PC-9 (cell line): Measurements from ENCODE around the gene CD96. TPM values are rescaled to one million over a fixed set of nuclear protein-coding genes. Genes with fewer than 3 reads are reported as not detected.

Source experiments
- BruUV-seq: library from RNA; stranded (reverse); fragments of 400-500 nt; replicated peaks from 2 replicates; lab custom pipeline; 2021; lab: Mats Ljungman, UMichigan
- CTCF ChIA-PET: fragments of 300-600 bp; sonication (Branson Sonifier 250); formaldehyde crosslinking; loops from one replicate; lab custom pipeline; 2022; ENCODE audit warnings: antibody characterized with exemption; lab: Charles Lee
- POLR2A ChIA-PET: fragments of 300-600 bp; sonication (Branson Sonifier 250); formaldehyde crosslinking; loops from one replicate; lab custom pipeline; 2022; ENCODE audit warnings: antibody characterized with exemption; ENCODE audit not compliant: unreplicated experiment; lab: Charles Lee
- DNase-seq, 2 experiments: peaks; one replicate each; pipeline versions ENCODE4 v3.0.0 to v3.0.0-alpha.2; 2015 to 2022; ENCODE audit warnings: mixed read lengths in 1 of 2
- H2AFZ ChIP-seq: fragments of 200-600 bp; sonication (generic); 2 replicates; pipeline ENCODE4 v1.8.1; 2017; ENCODE audit warnings: antibody characterized with exemption
- H3F3A ChIP-seq: fragments of 200-600 bp; sonication (generic); 2 replicates; pipeline ENCODE4 v1.8.1; 2017; ENCODE audit warnings: antibody characterized with exemption, mild to moderate bottlenecking, low read depth; ENCODE audit not compliant: insufficient read depth
- H3K27ac ChIP-seq: fragments of 200-600 bp; sonication (generic); 2 replicates; pipeline ENCODE4 v1.6.1; 2016; ENCODE audit warnings: mixed run types
- H3K27me3 ChIP-seq: fragments of 200-600 bp; sonication (generic); 2 replicates; pipeline ENCODE4 v1.6.1; 2016; ENCODE audit warnings: low read depth, mixed run types; ENCODE audit not compliant: insufficient read depth
- H3K36me3 ChIP-seq: fragments of 200-600 bp; sonication (generic); 2 replicates; pipeline ENCODE4 v1.6.1; 2016; ENCODE audit warnings: low read depth, mixed run types
- H3K4me1 ChIP-seq: fragments of 200-600 bp; sonication (generic); replicated peaks from 2 replicates; pipeline ENCODE4 v1.6.1; 2016; ENCODE audit warnings: mixed run types; ENCODE audit not compliant: insufficient read depth
- H3K4me2 ChIP-seq: fragments of 200-600 bp; sonication (generic); 2 replicates; pipeline ENCODE4 v1.6.1; 2017; ENCODE audit warnings: mixed run types
- H3K4me3 ChIP-seq: fragments of 200-600 bp; sonication (generic); 2 replicates; pipeline ENCODE4 v1.6.1; 2016; ENCODE audit warnings: mixed run types
- H3K79me2 ChIP-seq: fragments of 200-600 bp; sonication (generic); 2 replicates; pipeline ENCODE4 v1.6.1; 2017; ENCODE audit warnings: low read depth, mixed run types
- H3K9me2 ChIP-seq: fragments of 200-600 bp; sonication (generic); 2 replicates; pipeline ENCODE4 v1.8.1; 2017; ENCODE audit warnings: mild to moderate bottlenecking; ENCODE audit not compliant: insufficient read depth
- H3K9me3 ChIP-seq: fragments of 200-600 bp; sonication (generic); 2 replicates; pipeline ENCODE4 v1.8.1; 2016; ENCODE audit warnings: low read depth; ENCODE audit not compliant: insufficient read depth
- H4K20me1 ChIP-seq: fragments of 200-600 bp; sonication (generic); 2 replicates; pipeline ENCODE4 v1.8.1; 2017; ENCODE audit not compliant: insufficient read depth
- EZH2 ChIP-seq: fragments of 200-600 bp; sonication (generic); IDR thresholded peaks from 2 replicates; pipeline ENCODE4 v1.8.0; 2017; ENCODE audit warnings: antibody characterized with exemption, low read depth
- intact Hi-C: fragments of 100-400 bp; cut with micrococcal nuclease; formaldehyde crosslinking; loops from one replicate; pipeline ENCODE4 v1.10.0; 2022; ENCODE audit not compliant: unreplicated experiment
- total RNA-seq: library from RNA; stranded (reverse); gene quantifications from 2 replicates; pipeline ENCODE4 v1.2.3, GENCODE V29; 2021
- TF ChIP-seq, protein P1 (sequence below): fragments of 200-600 bp; sonication (generic); conservative IDR thresholded peaks from 2 replicates; pipeline ENCODE4 v1.6.1; 2017; ENCODE audit warnings: mixed run types, antibody characterized with exemption, mild to moderate bottlenecking, moderate library complexity

Gene CD96
- total RNA-seq, 1 experiment from 2014 or later = 0.11 TPM

DNA sequence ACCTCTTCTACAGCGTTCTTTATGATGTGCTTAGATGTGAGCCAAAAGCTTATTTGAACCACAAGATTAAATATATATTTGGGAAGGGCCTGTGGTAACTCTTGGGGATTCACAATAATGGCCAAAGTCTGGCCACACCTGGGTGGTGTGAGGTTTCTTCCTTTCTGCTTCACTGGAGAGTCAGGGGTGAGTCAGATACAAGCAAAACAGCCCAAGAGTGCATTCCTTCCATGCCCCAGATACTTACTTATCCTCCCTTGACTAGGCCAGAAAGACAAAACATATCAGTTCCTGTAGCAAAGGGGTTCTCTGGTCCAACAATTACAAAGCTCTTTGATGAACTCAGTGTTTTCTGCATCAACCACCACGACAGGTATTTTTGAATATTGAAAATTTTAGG is 52.2 kb downstream of the CD96 start:
- H3K4me2 ChIP-seq = peak overlapping the region; percentile 27
- ChIA-PET POLR2A (interaction anchor here (0.5 to 1.4 kb wide), 6 partner anchors 9 to 385 kb away, joined by 3 to 30 read pairs (median 5); partner anchors contain the start of gene ABHD10), CTCF (interaction anchor here (0.9 to 2.1 kb wide), 5 partner anchors 9 to 122 kb away, joined by 4 to 7 read pairs (median 4); no protein-coding TSS in a partner anchor)
- no peaks in the 10 kb centered on the region for H3K27me3 ChIP-seq
- intact Hi-C loops = loop anchor here (1.0 to 2.0 kb wide), 3 partner anchors 9 to 481 kb away; no protein-coding TSS in a partner anchor
- peaks cover 28% of the 10 kb centered on the region for H3K4me1 ChIP-seq
- no peaks in the 10 kb centered on the region; the same call in 1 of the 2 replicates for H3K9me3 ChIP-seq
- H4K20me1 ChIP-seq = no peaks in the 10 kb centered on the region
- TF ChIP-seq EZH2 = no peak
- TF ChIP-seq, protein P1, sequence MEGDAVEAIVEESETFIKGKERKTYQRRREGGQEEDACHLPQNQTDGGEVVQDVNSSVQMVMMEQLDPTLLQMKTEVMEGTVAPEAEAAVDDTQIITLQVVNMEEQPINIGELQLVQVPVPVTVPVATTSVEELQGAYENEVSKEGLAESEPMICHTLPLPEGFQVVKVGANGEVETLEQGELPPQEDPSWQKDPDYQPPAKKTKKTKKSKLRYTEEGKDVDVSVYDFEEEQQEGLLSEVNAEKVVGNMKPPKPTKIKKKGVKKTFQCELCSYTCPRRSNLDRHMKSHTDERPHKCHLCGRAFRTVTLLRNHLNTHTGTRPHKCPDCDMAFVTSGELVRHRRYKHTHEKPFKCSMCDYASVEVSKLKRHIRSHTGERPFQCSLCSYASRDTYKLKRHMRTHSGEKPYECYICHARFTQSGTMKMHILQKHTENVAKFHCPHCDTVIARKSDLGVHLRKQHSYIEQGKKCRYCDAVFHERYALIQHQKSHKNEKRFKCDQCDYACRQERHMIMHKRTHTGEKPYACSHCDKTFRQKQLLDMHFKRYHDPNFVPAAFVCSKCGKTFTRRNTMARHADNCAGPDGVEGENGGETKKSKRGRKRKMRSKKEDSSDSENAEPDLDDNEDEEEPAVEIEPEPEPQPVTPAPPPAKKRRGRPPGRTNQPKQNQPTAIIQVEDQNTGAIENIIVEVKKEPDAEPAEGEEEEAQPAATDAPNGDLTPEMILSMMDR = no peak
- peaks cover 20% of the 10 kb centered on the region for H3F3A ChIP-seq
- peak overlapping the region; percentile 57 for H3K27ac ChIP-seq
- no TSS peak for BruUV-seq
- DNase-seq = peak; percentile 74 to 92
- H3K4me3 ChIP-seq = no peak overlapping the region
- no peaks in the 10 kb centered on the region for H3K9me2 ChIP-seq
- H2AFZ ChIP-seq = peak overlapping the region; percentile 34; the same call in 1 of the 2 replicates
- no peaks in the 10 kb centered on the region for H3K36me3 ChIP-seq
- no peaks in the 10 kb centered on the region for H3K79me2 ChIP-seq

- TF ChIP-seq EZH2 = no peak
- TF ChIP-seq, protein P1 = no peak
- no peaks in the 10 kb centered on the region for H4K20me1 ChIP-seq
- peaks cover 20% of the 10 kb centered on the region for H3F3A ChIP-seq
- peak overlapping the region; percentile 27 for H3K4me2 ChIP-seq
- no peaks in the 10 kb centered on the region for H3K27me3 ChIP-seq
- no peak overlapping the region for H3K4me3 ChIP-seq
- no peaks in the 10 kb centered on the region for H3K36me3 ChIP-seq
- POLR2A ChIA-PET = interaction anchor here (0.6 to 1.4 kb wide), 11 partner anchors 13 to 940 kb away, joined by 3 to 30 read pairs (median 6); partner anchors contain the start of gene ABHD10
- peak overlapping the region; percentile 57 for H3K27ac ChIP-seq
- H3K79me2 ChIP-seq = no peaks in the 10 kb centered on the region
- no peaks in the 10 kb centered on the region; the same call in 1 of the 2 replicates for H3K9me3 ChIP-seq
- intact Hi-C loops = loop anchor here (1.0 to 2.0 kb wide), 3 partner anchors 9 to 481 kb away; no protein-coding TSS in a partner anchor
- TSS peak; percentile 83 for BruUV-seq
- peaks cover 27% of the 10 kb centered on the region for H3K4me1 ChIP-seq
- DNase-seq = no peak
- H2AFZ ChIP-seq = 0 out of 2 replicates have a peak overlapping the region, but pooled peaks have one; percentile 2
- no peaks in the 10 kb centered on the region for H3K9me2 ChIP-seq
- CTCF ChIA-PET = interaction anchor here (0.9 to 2.1 kb wide), 4 partner anchors 10 to 74 kb away, joined by 4 to 7 read pairs (median 4); no protein-coding TSS in a partner anchor
Observed at GRCh38 chr3:111594781-111595180, 52.8 kb downstream of the CD96 start.

DNA sequence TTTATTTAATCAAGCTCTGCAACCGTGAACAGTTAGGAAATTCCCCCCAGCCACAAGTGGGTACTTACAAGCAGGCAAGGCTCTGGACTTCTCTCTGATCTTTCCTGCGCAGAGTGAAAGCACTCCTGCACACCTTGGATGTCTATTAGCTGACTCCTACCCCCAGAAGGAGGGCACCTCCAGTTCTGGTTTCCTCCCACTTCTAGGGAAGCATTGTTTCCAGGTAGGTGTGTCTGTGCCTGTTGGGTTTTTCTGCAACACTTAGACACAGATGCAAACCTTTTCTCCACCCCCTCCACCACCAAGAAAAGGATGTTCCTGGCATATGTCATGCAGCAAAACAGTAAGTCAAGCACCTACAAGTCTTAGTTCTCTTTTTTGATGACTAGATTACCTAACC is 53.2 kb downstream of the CD96 start, which contains the start of gene ZBED2:
ZBED2 (minus strand) TSS at position 115 of the 400 bp plus-strand sequence. CDS start 1,145 bp downstream, outside the sequence.
- Histone ChIP-seq H3K27me3 (no peaks in the 10 kb centered on the region), H3K4me2 (peak within 1 kb of the TSS; percentile 27), H3K36me3 (no peaks in the 10 kb centered on the region), H3K9me2 (no peaks in the 10 kb centered on the region), H3K4me1 (peaks cover 22% of the 10 kb centered on the region), H3F3A (peaks cover 20% of the 10 kb centered on the region), H4K20me1 (no peaks in the 10 kb centered on the region), H3K4me3 (no peak within 1 kb of the TSS), H3K79me2 (no peaks in the 10 kb centered on the region), H3K9me3 (no peaks in the 10 kb centered on the region; the same call in 1 of the 2 replicates), H2AFZ (peak within 1 kb of the TSS; percentile 34), H3K27ac (peak within 1 kb of the TSS; percentile 57)
- ChIA-PET POLR2A (interaction anchor here (0.5 to 1.4 kb wide), 12 partner anchors 18 to 940 kb away, joined by 3 to 30 read pairs (median 6); partner anchors contain the start of gene ABHD10), CTCF (interaction anchor here (0.9 to 2.1 kb wide), 2 partner anchors 17 to 21 kb away, joined by 4 to 7 read pairs; no protein-coding TSS in a partner anchor)
- BruUV-seq = no TSS peak
- TF ChIP-seq, protein P1 = no peak
- no peak for TF ChIP-seq EZH2
- DNase-seq = peak in 1 of 2 experiments; percentile 63
- intact Hi-C loops = loop anchor here (2.0 kb wide), 1 partner anchor 82 kb away; no protein-coding TSS in a partner anchor
